ENCODE data around the gene TMPRSS11E. TPM values are rescaled to one million over a fixed set of nuclear protein-coding genes. Genes with fewer than 3 reads are reported as not detected.

TMPRSS11E gene
- total RNA-seq, 2 experiments from 2014 or later, result 0.11 TPM; not detected in 1

GRCh38 chr4:68460085-68460484 lies 12.8 kb downstream of the TMPRSS11E start:
- no peaks in the 10 kb centered on the region for H3K27me3 Mint-ChIP-seq
- no peaks in the 10 kb centered on the region for H3K36me3 Mint-ChIP-seq (ENCODE audit: low read depth)
- ChIA-PET CTCF (interaction anchor here (0.6 kb wide), 1 partner anchor 207 kb away, joined by 3 read pairs; no protein-coding TSS in a partner anchor), POLR2A (no interaction called here)
- TF ChIP-seq CTCF (IDR thresholded peaks at IDR 0.05), result no peak
- H3K4me3 Mint-ChIP-seq, result no peak overlapping the region
- DNase-seq (no peak), ATAC-seq (no peak)
- H3K27ac Mint-ChIP-seq, result no peak overlapping the region
- no peaks in the 10 kb centered on the region for H3K9me3 Mint-ChIP-seq
- peaks cover 3% of the 10 kb centered on the region for H3K4me1 Mint-ChIP-seq (ENCODE audit: low read depth)
- intact Hi-C loops (cut with micrococcal nuclease), result no loop called here

- DNase-seq, result no peak
- Mint-ChIP-seq H3K4me3 (no peak overlapping the region), H3K27ac (no peak overlapping the region), H3K4me1 (ENCODE audit: low read depth) (peaks cover 8% of the 10 kb centered on the region), H3K9me3 (no peaks in the 10 kb centered on the region), H3K36me3 (ENCODE audit: low read depth) (no peaks in the 10 kb centered on the region), H3K27me3 (no peaks in the 10 kb centered on the region)
- ChIA-PET CTCF (interaction anchor here (1.0 kb wide), 1 partner anchor 13 kb away, joined by 3 read pairs; no protein-coding TSS in a partner anchor), POLR2A (no interaction called here)
- no peak for ATAC-seq
- intact Hi-C loops (cut with micrococcal nuclease), result no loop called here
- TF ChIP-seq CTCF (IDR thresholded peaks at IDR 0.05), result no peak
Measured at GRCh38 chr4:68461790-68462189, 14.5 kb downstream of the TMPRSS11E start.

GRCh38 chr4:68462691-68463090 lies 15.4 kb downstream of the TMPRSS11E start:
- intact Hi-C loops (cut with micrococcal nuclease), result no loop called here
- no peak for DNase-seq
- TF ChIP-seq CTCF (IDR thresholded peaks at IDR 0.05), result no peak
- Mint-ChIP-seq H3K27me3 (no peaks in the 10 kb centered on the region), H3K27ac (no peak overlapping the region), H3K4me3 (no peak overlapping the region), H3K4me1 (ENCODE audit: low read depth) (peaks cover 7% of the 10 kb centered on the region), H3K9me3 (no peaks in the 10 kb centered on the region), H3K36me3 (ENCODE audit: low read depth) (no peaks in the 10 kb centered on the region)
- no peak for ATAC-seq
- POLR2A ChIA-PET, result no interaction called here
- CTCF ChIA-PET, result no interaction called here

- CTCF ChIA-PET, result no interaction called here
- Mint-ChIP-seq H3K27ac (no peak overlapping the region), H3K27me3 (no peaks in the 10 kb centered on the region), H3K4me3 (no peak overlapping the region), H3K36me3 (ENCODE audit: low read depth) (no peaks in the 10 kb centered on the region), H3K9me3 (no peaks in the 10 kb centered on the region), H3K4me1 (ENCODE audit: low read depth) (peaks cover 7% of the 10 kb centered on the region)
- ATAC-seq (no peak), DNase-seq (no peak)
- intact Hi-C loops (cut with micrococcal nuclease), result no loop called here
- POLR2A ChIA-PET, result no interaction called here
- TF ChIP-seq CTCF (IDR thresholded peaks at IDR 0.05), result no peak
Measured at GRCh38 chr4:68463796-68464195, 16.5 kb downstream of the TMPRSS11E start.

GRCh38 chr4:68465058-68465457 lies 17.8 kb downstream of the TMPRSS11E start:
- Mint-ChIP-seq H3K4me3 (no peak overlapping the region), H3K27ac (no peak overlapping the region), H3K4me1 (ENCODE audit: low read depth) (peaks cover 14% of the 10 kb centered on the region), H3K9me3 (no peaks in the 10 kb centered on the region), H3K36me3 (ENCODE audit: low read depth) (no peaks in the 10 kb centered on the region), H3K27me3 (no peaks in the 10 kb centered on the region)
- ATAC-seq (no peak), DNase-seq (no peak)
- intact Hi-C loops (cut with micrococcal nuclease), result no loop called here
- ChIA-PET POLR2A (no interaction called here), CTCF (no interaction called here)
- TF ChIP-seq CTCF (IDR thresholded peaks at IDR 0.05), result no peak

Measured in activated CD8-positive, alpha-beta T cell treated with anti-CD3 and anti-CD28 coated beads for 36 hours (primary cell).